ENCODE results near the gene PRDM1. TPM values are rescaled to one million over a fixed set of nuclear protein-coding genes. Genes with fewer than 3 reads are reported as not detected.

The PRDM1 gene
- total RNA-seq, 1 donor from 2014 or later = 2.7 TPM

DNA sequence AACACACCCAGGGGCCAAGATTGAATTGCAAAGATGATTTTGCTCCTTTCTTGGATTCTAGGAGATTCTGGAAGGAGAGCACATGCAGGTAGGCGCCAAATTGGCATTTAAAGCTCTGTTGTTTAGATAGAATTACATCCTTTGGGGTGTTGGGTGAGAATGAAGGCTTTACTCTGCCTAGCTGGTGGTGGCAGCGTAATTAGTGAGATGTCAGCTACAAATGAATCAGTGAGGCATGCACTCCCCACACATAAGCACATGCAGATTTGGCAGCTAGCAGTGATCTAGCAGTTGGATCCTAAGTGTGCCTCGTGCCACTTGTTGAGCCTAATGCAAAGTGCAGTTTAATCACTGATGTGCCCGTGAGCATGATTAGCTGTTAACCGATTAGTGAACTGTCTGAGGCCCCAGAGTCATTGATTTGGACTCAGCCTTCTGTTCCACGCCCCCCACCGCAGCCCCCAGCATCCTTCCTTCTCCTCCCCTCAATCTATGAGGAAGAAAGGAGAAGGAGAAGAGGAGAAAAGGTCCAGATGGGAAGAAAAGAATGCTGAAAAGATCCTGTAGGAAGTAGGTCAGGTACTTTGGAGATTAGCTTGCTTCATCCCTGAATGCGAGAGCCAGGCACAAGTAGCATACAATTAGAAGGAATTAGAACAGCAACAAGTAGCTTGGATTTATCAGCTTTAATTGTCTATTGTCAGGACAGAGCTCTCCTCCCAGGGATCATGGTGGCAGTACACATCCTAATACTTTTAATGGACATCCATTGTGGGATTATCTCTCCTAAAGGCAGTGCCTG, 6.0 kb upstream of the PRDM1 start:
- TF ChIP-seq, protein P1, sequence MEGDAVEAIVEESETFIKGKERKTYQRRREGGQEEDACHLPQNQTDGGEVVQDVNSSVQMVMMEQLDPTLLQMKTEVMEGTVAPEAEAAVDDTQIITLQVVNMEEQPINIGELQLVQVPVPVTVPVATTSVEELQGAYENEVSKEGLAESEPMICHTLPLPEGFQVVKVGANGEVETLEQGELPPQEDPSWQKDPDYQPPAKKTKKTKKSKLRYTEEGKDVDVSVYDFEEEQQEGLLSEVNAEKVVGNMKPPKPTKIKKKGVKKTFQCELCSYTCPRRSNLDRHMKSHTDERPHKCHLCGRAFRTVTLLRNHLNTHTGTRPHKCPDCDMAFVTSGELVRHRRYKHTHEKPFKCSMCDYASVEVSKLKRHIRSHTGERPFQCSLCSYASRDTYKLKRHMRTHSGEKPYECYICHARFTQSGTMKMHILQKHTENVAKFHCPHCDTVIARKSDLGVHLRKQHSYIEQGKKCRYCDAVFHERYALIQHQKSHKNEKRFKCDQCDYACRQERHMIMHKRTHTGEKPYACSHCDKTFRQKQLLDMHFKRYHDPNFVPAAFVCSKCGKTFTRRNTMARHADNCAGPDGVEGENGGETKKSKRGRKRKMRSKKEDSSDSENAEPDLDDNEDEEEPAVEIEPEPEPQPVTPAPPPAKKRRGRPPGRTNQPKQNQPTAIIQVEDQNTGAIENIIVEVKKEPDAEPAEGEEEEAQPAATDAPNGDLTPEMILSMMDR (IDR thresholded peaks at IDR 0.05; ENCODE audit: insufficient read depth, low read length, poor library complexity, severe bottlenecking) = no peak
- Histone ChIP-seq H3K36me3 (ENCODE audit: control insufficient read depth, insufficient read depth, low read length) (no peaks in the 10 kb centered on the region), H3K27me3 (ENCODE audit: control insufficient read depth, insufficient read depth, low read length) (no peaks in the 10 kb centered on the region), H3K4me3 (ENCODE audit: low read depth, low read length) (no peak overlapping the region)
- DNase-seq (ENCODE audit: low read depth) = no peak

DNA sequence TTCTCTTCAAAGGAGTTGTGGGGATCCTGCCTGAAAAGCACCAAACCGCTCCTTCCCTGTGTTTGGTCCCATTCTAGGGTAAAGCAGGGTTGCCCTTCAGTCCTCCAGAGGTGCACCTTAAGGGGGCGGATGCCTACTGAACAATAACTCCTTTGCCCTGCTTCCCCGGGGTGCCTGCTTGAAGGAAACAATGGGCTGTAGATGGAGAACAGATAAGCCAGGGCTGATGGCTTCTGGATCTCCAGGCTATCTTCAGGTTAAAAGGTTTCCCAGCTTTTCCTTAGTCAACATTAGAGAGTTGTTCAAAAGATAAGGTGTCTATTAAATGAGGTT, 5.4 kb upstream of the PRDM1 start:
- no peak for DNase-seq (ENCODE audit: low read depth)
- H3K4me3 ChIP-seq (ENCODE audit: low read depth, low read length) = no peak overlapping the region
- H3K27me3 ChIP-seq (ENCODE audit: control insufficient read depth, insufficient read depth, low read length) = no peaks in the 10 kb centered on the region
- no peaks in the 10 kb centered on the region for H3K36me3 ChIP-seq (ENCODE audit: control insufficient read depth, insufficient read depth, low read length)
- TF ChIP-seq, protein P1 (IDR thresholded peaks at IDR 0.05; ENCODE audit: insufficient read depth, low read length, poor library complexity, severe bottlenecking) = no peak

DNA sequence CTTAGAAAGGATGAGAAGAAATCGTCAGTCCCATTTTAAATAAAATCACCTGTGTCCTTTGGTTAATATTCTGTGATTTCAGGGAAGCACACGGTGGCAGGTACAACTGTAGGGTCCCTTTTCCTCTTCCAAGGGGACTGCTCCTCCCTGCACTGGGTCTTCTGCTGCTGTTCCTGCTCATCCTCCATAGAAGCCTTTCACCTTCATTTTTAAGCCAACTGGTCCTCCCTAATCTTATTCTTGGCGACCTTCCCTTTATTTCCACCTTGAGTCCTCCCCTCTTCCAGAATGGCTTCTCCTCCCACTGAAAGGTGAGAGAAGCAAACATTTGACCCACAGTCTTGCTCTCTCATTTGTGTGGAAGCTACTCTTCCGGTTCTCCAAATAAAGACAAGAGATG, 4.4 kb upstream of the PRDM1 start:
- Histone ChIP-seq H3K27me3 (ENCODE audit: control insufficient read depth, insufficient read depth, low read length) (no peaks in the 10 kb centered on the region), H3K4me3 (ENCODE audit: low read depth, low read length) (no peak overlapping the region), H3K36me3 (ENCODE audit: control insufficient read depth, insufficient read depth, low read length) (no peaks in the 10 kb centered on the region)
- no peak for DNase-seq (ENCODE audit: low read depth)
- TF ChIP-seq, protein P1 (IDR thresholded peaks at IDR 0.05; ENCODE audit: insufficient read depth, low read length, poor library complexity, severe bottlenecking) = no peak

DNA sequence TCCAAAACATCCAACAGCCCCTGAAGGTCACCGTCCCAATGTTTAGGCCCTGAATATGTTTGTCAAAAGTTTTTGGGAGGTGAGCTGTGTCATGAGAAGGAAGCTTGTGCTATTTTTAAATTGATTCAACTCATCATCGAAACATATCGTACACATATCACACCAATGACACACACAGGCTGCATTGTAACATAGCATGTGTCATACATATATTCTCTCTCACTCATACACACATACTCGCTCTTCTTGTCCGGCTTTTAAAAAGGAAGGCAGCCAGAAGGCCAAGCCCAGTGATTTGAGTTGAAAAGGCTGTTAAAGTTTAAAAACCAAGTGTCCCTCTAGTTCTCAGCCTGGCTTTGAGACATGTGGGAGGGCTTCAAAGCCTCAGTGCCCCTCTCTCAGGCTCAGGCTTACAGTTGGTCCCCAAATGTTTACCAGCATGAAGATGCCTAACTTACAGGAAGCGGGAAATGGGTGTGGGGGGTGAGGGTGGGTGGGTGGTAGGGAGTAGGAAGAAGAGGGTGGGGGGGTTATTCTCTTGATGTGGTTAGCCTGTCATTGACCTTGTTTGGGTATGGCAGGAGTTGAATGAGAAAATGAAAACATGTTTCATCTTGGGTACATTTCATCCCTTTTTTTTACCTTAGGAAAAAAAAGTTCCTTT, 3.3 kb upstream of the PRDM1 start:
- TF ChIP-seq, protein P1 (IDR thresholded peaks at IDR 0.05; ENCODE audit: insufficient read depth, low read length, poor library complexity, severe bottlenecking) = no peak
- no peak for DNase-seq (ENCODE audit: low read depth)
- H3K27me3 ChIP-seq (ENCODE audit: control insufficient read depth, insufficient read depth, low read length) = no peaks in the 10 kb centered on the region
- H3K36me3 ChIP-seq (ENCODE audit: control insufficient read depth, insufficient read depth, low read length) = no peaks in the 10 kb centered on the region
- no peak overlapping the region for H3K4me3 ChIP-seq (ENCODE audit: low read depth, low read length)

DNA sequence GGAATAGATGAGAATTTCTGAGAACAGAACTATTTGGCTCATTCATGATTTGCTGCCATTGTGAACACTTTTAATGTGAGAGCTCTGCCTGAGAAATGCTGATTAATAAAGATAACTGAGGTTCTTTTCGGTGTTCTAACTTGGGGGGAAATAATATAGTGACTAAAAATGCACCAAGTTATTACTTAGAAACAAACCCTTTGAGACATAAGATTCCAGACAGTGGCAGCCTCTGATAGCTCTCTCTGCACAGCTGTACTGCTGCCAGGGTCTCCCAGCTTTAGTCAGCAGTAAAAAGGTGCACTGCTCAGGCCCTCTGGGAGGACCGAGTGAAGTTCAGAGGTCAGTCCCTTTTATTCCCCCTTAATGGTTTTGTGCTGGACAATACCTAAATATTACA, 2.5 kb upstream of the PRDM1 start:
- DNase-seq (ENCODE audit: low read depth) = no peak
- H3K4me3 ChIP-seq (ENCODE audit: low read depth, low read length) = no peak overlapping the region
- no peaks in the 10 kb centered on the region for H3K36me3 ChIP-seq (ENCODE audit: control insufficient read depth, insufficient read depth, low read length)
- TF ChIP-seq, protein P1 (IDR thresholded peaks at IDR 0.05; ENCODE audit: insufficient read depth, low read length, poor library complexity, severe bottlenecking) = no peak
- no peaks in the 10 kb centered on the region for H3K27me3 ChIP-seq (ENCODE audit: control insufficient read depth, insufficient read depth, low read length)
